Measurements from ENCODE around the gene C17orf75.
"Not testable (repeated sequence)": the region's sequence is repeated elsewhere in the genome, so short reads cannot be mapped to it uniquely, and the experiment has no call there.

C17orf75 gene

GRCh38 chr17:32323811-32324491 is 18.0 kb downstream of the C17orf75 start:
- peak; percentile 35 to 41 for DNase-seq
- H3K4me3 Mint-ChIP-seq = peak overlapping the region; percentile 35 to 65
- H3K9me3 Mint-ChIP-seq = no peaks in the 10 kb centered on the region
- peak; percentile 82 for ATAC-seq
- peaks cover 2% of the 10 kb centered on the region for H3K27me3 Mint-ChIP-seq
- H3K27ac Mint-ChIP-seq = peak overlapping the region; percentile 81 to 92
- peaks cover 39% of the 10 kb centered on the region for H3K4me1 Mint-ChIP-seq

- Mint-ChIP-seq H3K4me3 (peak overlapping the region in 1 of 2 donors; percentile 41), H3K27ac (peak overlapping the region; percentile 70 to 92)
Observed at GRCh38 chr17:32323046-32323445, 18.9 kb downstream of the C17orf75 start.

GRCh38 chr17:32320847-32321246 is 21.1 kb downstream of the C17orf75 start:
- peaks cover 30% of the 10 kb centered on the region for H3K4me1 Mint-ChIP-seq
- no peak overlapping the region for H3K4me3 Mint-ChIP-seq
- H3K27me3 Mint-ChIP-seq = peaks cover 24% of the 10 kb centered on the region
- ATAC-seq (no peak), DNase-seq (no peak)
- no peaks in the 10 kb centered on the region for H3K9me3 Mint-ChIP-seq
- H3K27ac Mint-ChIP-seq = no peak overlapping the region

More at GRCh38 chr17:32323046-32323445, 18.9 kb downstream of the C17orf75 start:
- H3K9me3 Mint-ChIP-seq = no peaks in the 10 kb centered on the region
- H3K4me1 Mint-ChIP-seq = peaks cover 37% of the 10 kb centered on the region
- H3K27me3 Mint-ChIP-seq = peaks cover 11% of the 10 kb centered on the region
- no peak for DNase-seq
- no peak for ATAC-seq

GRCh38 chr17:32320080-32320479 is 21.9 kb downstream of the C17orf75 start:
- not testable (repeated sequence) for H3K4me3 Mint-ChIP-seq, H3K27ac Mint-ChIP-seq, DNase-seq, H3K9me3 Mint-ChIP-seq, ATAC-seq
- peaks cover 30% of the 10 kb centered on the region for H3K4me1 Mint-ChIP-seq
- H3K27me3 Mint-ChIP-seq = peaks cover 31% of the 10 kb centered on the region

GRCh38 chr17:32319548-32319905 is 22.4 kb downstream of the C17orf75 start:
- peak; percentile 82 for ATAC-seq
- H3K9me3 Mint-ChIP-seq = no peaks in the 10 kb centered on the region
- H3K4me1 Mint-ChIP-seq = peaks cover 30% of the 10 kb centered on the region
- H3K27me3 Mint-ChIP-seq = peaks cover 37% of the 10 kb centered on the region
- DNase-seq = peak; percentile 78
- H3K27ac Mint-ChIP-seq = no peak overlapping the region
- H3K4me3 Mint-ChIP-seq = peak overlapping the region; percentile 78 to 84

- no peak for DNase-seq
- Mint-ChIP-seq H3K27me3 (peaks cover 45% of the 10 kb centered on the region), H3K27ac (no peak overlapping the region), H3K9me3 (no peaks in the 10 kb centered on the region), H3K4me1 (peaks cover 16% of the 10 kb centered on the region), H3K4me3 (peak overlapping the region in 1 of 2 donors; percentile 16)
- no peak for ATAC-seq
Observed at GRCh38 chr17:32318071-32318470, 23.9 kb downstream of the C17orf75 start.

- no peak overlapping the region for H3K4me3 Mint-ChIP-seq
- DNase-seq = no peak
- H3K4me1 Mint-ChIP-seq = peaks cover 12% of the 10 kb centered on the region
- H3K27me3 Mint-ChIP-seq = peaks cover 45% of the 10 kb centered on the region
- no peak overlapping the region for H3K27ac Mint-ChIP-seq
- no peaks in the 10 kb centered on the region for H3K9me3 Mint-ChIP-seq
- ATAC-seq = no peak
Observed at GRCh38 chr17:32317353-32317752, 24.6 kb downstream of the C17orf75 start.

GRCh38 chr17:32316653-32317052 is 25.3 kb downstream of the C17orf75 start:
- H3K4me1 Mint-ChIP-seq = peaks cover 12% of the 10 kb centered on the region
- H3K27me3 Mint-ChIP-seq = peaks cover 45% of the 10 kb centered on the region
- H3K9me3 Mint-ChIP-seq, H3K4me3 Mint-ChIP-seq, H3K27ac Mint-ChIP-seq, DNase-seq, ATAC-seq: not testable (repeated sequence)

- H3K4me1 Mint-ChIP-seq = peaks cover 12% of the 10 kb centered on the region
- H3K9me3 Mint-ChIP-seq = no peaks in the 10 kb centered on the region
- ATAC-seq = no peak
- no peak overlapping the region for H3K4me3 Mint-ChIP-seq
- peaks cover 51% of the 10 kb centered on the region for H3K27me3 Mint-ChIP-seq
- DNase-seq = no peak
- H3K27ac Mint-ChIP-seq = no peak overlapping the region
Observed at GRCh38 chr17:32315171-32315570, 26.8 kb downstream of the C17orf75 start.

GRCh38 chr17:32314636-32315035 is 27.3 kb downstream of the C17orf75 start:
- no peak overlapping the region for H3K27ac Mint-ChIP-seq

GRCh38 chr17:32311028-32311536 is 30.9 kb downstream of the C17orf75 start:
- Mint-ChIP-seq H3K27ac (no peak overlapping the region), H3K9me3 (no peaks in the 10 kb centered on the region), H3K4me1 (no peaks in the 10 kb centered on the region), H3K27me3 (peaks cover 30% of the 10 kb centered on the region), H3K4me3 (no peak overlapping the region)
- no peak for ATAC-seq
- no peak for DNase-seq

More at GRCh38 chr17:32314636-32315035, 27.3 kb downstream of the C17orf75 start:
- Mint-ChIP-seq H3K9me3 (no peaks in the 10 kb centered on the region), H3K4me1 (peaks cover 11% of the 10 kb centered on the region), H3K27me3 (peaks cover 51% of the 10 kb centered on the region), H3K4me3 (no peak overlapping the region)
- ATAC-seq = no peak
- no peak for DNase-seq

- DNase-seq (no peak), ATAC-seq (no peak)
- H3K27me3 Mint-ChIP-seq = peaks cover 7% of the 10 kb centered on the region
- H3K9me3 Mint-ChIP-seq = no peaks in the 10 kb centered on the region
- no peak overlapping the region for H3K4me3 Mint-ChIP-seq
- no peak overlapping the region for H3K27ac Mint-ChIP-seq
- H3K4me1 Mint-ChIP-seq = no peaks in the 10 kb centered on the region
Observed at GRCh38 chr17:32307658-32308057, 34.3 kb downstream of the C17orf75 start.

GRCh38 chr17:32305049-32305448 is 36.9 kb downstream of the C17orf75 start:
- ATAC-seq (no peak), DNase-seq (no peak)
- Mint-ChIP-seq H3K27me3 (no peaks in the 10 kb centered on the region), H3K9me3 (no peaks in the 10 kb centered on the region), H3K4me1 (no peaks in the 10 kb centered on the region), H3K27ac (no peak overlapping the region), H3K4me3 (no peak overlapping the region)

- Mint-ChIP-seq H3K9me3 (no peaks in the 10 kb centered on the region), H3K4me1 (no peaks in the 10 kb centered on the region), H3K27ac (no peak overlapping the region), H3K27me3 (no peaks in the 10 kb centered on the region), H3K4me3 (no peak overlapping the region)
- ATAC-seq (no peak), DNase-seq (no peak)
Observed at GRCh38 chr17:32303781-32304288, 38.1 kb downstream of the C17orf75 start.

- no peaks in the 10 kb centered on the region for H3K27me3 Mint-ChIP-seq
Observed at GRCh38 chr17:32302860-32303649, 38.9 kb downstream of the C17orf75 start.

GRCh38 chr17:32302037-32302436 is 39.9 kb downstream of the C17orf75 start:
- DNase-seq (no peak), ATAC-seq (no peak)
- H3K4me3 Mint-ChIP-seq = no peak overlapping the region
- no peaks in the 10 kb centered on the region for H3K4me1 Mint-ChIP-seq
- no peak overlapping the region for H3K27ac Mint-ChIP-seq
- no peaks in the 10 kb centered on the region for H3K27me3 Mint-ChIP-seq
- H3K9me3 Mint-ChIP-seq = no peaks in the 10 kb centered on the region

More at GRCh38 chr17:32302860-32303649, 38.9 kb downstream of the C17orf75 start:
- ATAC-seq (no peak), DNase-seq (no peak)
- no peaks in the 10 kb centered on the region for H3K4me1 Mint-ChIP-seq
- H3K27ac Mint-ChIP-seq = no peak overlapping the region
- H3K9me3 Mint-ChIP-seq = no peaks in the 10 kb centered on the region
- H3K4me3 Mint-ChIP-seq = no peak overlapping the region

Data from stimulated activated naive CD8-positive, alpha-beta T cell treated with anti-CD3 and anti-CD28 coated beads, Interleukin-15, amount 100 ng/mL, for 72 hours (primary cell).